Measurements from ENCODE around the gene ZNF575.

Gene ZNF575

GRCh38 chr19:43519436-43520088 lies 13.4 kb upstream of the ZNF575 start (continued):
- TF ChIP-seq ZNF16 (tag by site-specific recombination; IDR thresholded peaks at IDR 0.05; ENCODE audit: low read depth), result no peak
- TF ChIP-seq ZFP69B (tag by site-specific recombination; IDR thresholded peaks at IDR 0.05), result peak; percentile 31; the same call in 1 of the 2 replicates
- no peak for TF ChIP-seq HOXA7 (CRISPR knock-in tag; IDR thresholded peaks at IDR 0.05; ENCODE audit: borderline replicate concordance)
- TF ChIP-seq, protein P1, sequence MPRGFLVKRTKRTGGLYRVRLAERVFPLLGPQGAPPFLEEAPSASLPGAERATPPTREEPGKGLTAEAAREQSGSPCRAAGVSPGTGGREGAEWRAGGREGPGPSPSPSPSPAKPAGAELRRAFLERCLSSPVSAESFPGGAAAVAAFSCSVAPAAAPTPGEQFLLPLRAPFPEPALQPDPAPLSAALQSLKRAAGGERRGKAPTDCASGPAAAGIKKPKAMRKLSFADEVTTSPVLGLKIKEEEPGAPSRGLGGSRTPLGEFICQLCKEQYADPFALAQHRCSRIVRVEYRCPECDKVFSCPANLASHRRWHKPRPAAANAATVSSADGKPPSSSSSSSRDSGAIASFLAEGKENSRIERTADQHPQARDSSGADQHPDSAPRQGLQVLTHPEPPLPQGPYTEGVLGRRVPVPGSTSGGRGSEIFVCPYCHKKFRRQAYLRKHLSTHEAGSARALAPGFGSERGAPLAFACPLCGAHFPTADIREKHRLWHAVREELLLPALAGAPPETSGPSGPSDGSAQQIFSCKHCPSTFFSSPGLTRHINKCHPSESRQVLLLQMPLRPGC (tag by site-specific recombination; IDR thresholded peaks at IDR 0.05), result no peak
- TF ChIP-seq PRDM10 (tag by site-specific recombination; IDR thresholded peaks at IDR 0.05), result 0 out of 2 replicates have a peak, but pooled peaks have one; percentile 33
- TF ChIP-seq, protein P2, sequence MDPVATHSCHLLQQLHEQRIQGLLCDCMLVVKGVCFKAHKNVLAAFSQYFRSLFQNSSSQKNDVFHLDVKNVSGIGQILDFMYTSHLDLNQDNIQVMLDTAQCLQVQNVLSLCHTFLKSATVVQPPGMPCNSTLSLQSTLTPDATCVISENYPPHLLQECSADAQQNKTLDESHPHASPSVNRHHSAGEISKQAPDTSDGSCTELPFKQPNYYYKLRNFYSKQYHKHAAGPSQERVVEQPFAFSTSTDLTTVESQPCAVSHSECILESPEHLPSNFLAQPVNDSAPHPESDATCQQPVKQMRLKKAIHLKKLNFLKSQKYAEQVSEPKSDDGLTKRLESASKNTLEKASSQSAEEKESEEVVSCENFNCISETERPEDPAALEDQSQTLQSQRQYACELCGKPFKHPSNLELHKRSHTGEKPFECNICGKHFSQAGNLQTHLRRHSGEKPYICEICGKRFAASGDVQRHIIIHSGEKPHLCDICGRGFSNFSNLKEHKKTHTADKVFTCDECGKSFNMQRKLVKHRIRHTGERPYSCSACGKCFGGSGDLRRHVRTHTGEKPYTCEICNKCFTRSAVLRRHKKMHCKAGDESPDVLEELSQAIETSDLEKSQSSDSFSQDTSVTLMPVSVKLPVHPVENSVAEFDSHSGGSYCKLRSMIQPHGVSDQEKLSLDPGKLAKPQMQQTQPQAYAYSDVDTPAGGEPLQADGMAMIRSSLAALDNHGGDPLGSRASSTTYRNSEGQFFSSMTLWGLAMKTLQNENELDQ (tag by site-specific recombination; IDR thresholded peaks at IDR 0.05; ENCODE audit: low read depth), result no peak
- TF ChIP-seq ZBTB20 (tag by site-specific recombination; IDR thresholded peaks at IDR 0.05), result no peak
- TF ChIP-seq ZNF19 (tag by site-specific recombination; IDR thresholded peaks at IDR 0.05; ENCODE audit: low read depth), result no peak
- TF ChIP-seq WT1 (tag by site-specific recombination; IDR thresholded peaks at IDR 0.05), result no peak
- TF ChIP-seq ZIC2 (tag by site-specific recombination; IDR thresholded peaks at IDR 0.05), result no peak
- no peak for TF ChIP-seq SALL2 (tag by site-specific recombination; IDR thresholded peaks at IDR 0.05; ENCODE audit: borderline replicate concordance)
- TF ChIP-seq TCF7L2 (IDR thresholded peaks at IDR 0.05; ENCODE audit: borderline replicate concordance, low read depth, low read length), result no peak
- no peak for TF ChIP-seq ZNF670 (tag by site-specific recombination; IDR thresholded peaks at IDR 0.05; ENCODE audit: low read depth)
- TF ChIP-seq ZNF266 (tag by site-specific recombination; IDR thresholded peaks at IDR 0.05; ENCODE audit: low read depth), result no peak
- peak; percentile 69 for TF ChIP-seq ZNF121 (tag by site-specific recombination; IDR thresholded peaks at IDR 0.05)
- no peak for TF ChIP-seq ZNF600 (tag by site-specific recombination; IDR thresholded peaks at IDR 0.05)
- TF ChIP-seq ZNF777 (tag by site-specific recombination; IDR thresholded peaks at IDR 0.05; ENCODE audit: borderline replicate concordance), result no peak
- no peak for TF ChIP-seq ZNF624 (tag by site-specific recombination; IDR thresholded peaks at IDR 0.05)
- no peak for TF ChIP-seq ZNF274 (IDR thresholded peaks at IDR 0.05; ENCODE audit: low read length)
- no peak for TF ChIP-seq ZNF274 (tag by site-specific recombination; IDR thresholded peaks at IDR 0.05; ENCODE audit: borderline replicate concordance)
- no peak for TF ChIP-seq YY1 (tag by site-specific recombination; IDR thresholded peaks at IDR 0.05)
- peak; percentile 38; the same call in 1 of the 2 replicates for TF ChIP-seq ZNF629 (tag by site-specific recombination; IDR thresholded peaks at IDR 0.05)
- TF ChIP-seq ZNF561 (tag by site-specific recombination; IDR thresholded peaks at IDR 0.05; ENCODE audit: borderline replicate concordance), result peak; percentile 50; the same call in 1 of the 2 replicates
- TF ChIP-seq ZBTB7A (tag by site-specific recombination; IDR thresholded peaks at IDR 0.05; ENCODE audit: low read depth), result no peak
- TF ChIP-seq SP7 (tag by site-specific recombination; IDR thresholded peaks at IDR 0.05), result peak; percentile 55; the same call in 1 of the 2 replicates
- TF ChIP-seq KLF10 (tag by site-specific recombination; IDR thresholded peaks at IDR 0.05), result no peak
- TF ChIP-seq ZBTB8A (tag by site-specific recombination; IDR thresholded peaks at IDR 0.05), result no peak
- peak; percentile 48; the same call in 1 of the 2 replicates for TF ChIP-seq ZXDB (tag by site-specific recombination; IDR thresholded peaks at IDR 0.05)
- TF ChIP-seq ZNF658 (tag by site-specific recombination; IDR thresholded peaks at IDR 0.05), result no peak
- no peak for TF ChIP-seq ZNF501 (tag by site-specific recombination; IDR thresholded peaks at IDR 0.05)
- TF ChIP-seq ZNF433 (tag by site-specific recombination; IDR thresholded peaks at IDR 0.05; ENCODE audit: low read depth), result no peak
- TF ChIP-seq ZBTB48 (tag by site-specific recombination; IDR thresholded peaks at IDR 0.05), result no peak
- TF ChIP-seq ZNF692 (tag by site-specific recombination; IDR thresholded peaks at IDR 0.05), result no peak; the same call in 1 of the 2 replicates

All from HEK293 (cell line).